Natural killer cell (primary cell): Measurements from ENCODE around the gene LINGO1. TPM values are rescaled to one million over a fixed set of nuclear protein-coding genes. Genes with fewer than 3 reads are reported as not detected.
A peak's percentile ranks its signal among the peaks of the same experiment; 100 is the strongest.

Experiments used
- ATAC-seq, 3 donors: fragments of 150-1000 bp in 2 of 3; fragments of 200-7000 bp in 1 of 3; cut with Tn5 transposase; 1 replicate in 1 of 3; 2 replicates in 2 of 3; pipeline ENCODE4 v1.10.0; 2021; ENCODE audit warnings: mild to moderate bottlenecking in 2 of 3, moderate library complexity in 2 of 3
- DNase-seq, 2 donors: peaks; one replicate each; pipeline versions ENCODE4 v3.0.0 to v3.0.0-alpha.2; 2013 to 2021; ENCODE audit warnings: mixed read lengths in 1 of 2
- H3K27ac ChIP-seq: one replicate; pipeline ENCODE4 v1.5.1; 2013; ENCODE audit warnings: mild to moderate bottlenecking, low read length
- H3K27me3 ChIP-seq: one replicate; pipeline ENCODE4 v1.6.1; 2013; ENCODE audit warnings: low read length; ENCODE audit not compliant: control insufficient read depth, insufficient read depth
- H3K36me3 ChIP-seq: one replicate; pipeline ENCODE4 v1.6.1; 2013; ENCODE audit warnings: low read length; ENCODE audit not compliant: control insufficient read depth, insufficient read depth
- H3K4me1 ChIP-seq: one replicate; pipeline ENCODE4 v1.6.1; 2013; ENCODE audit warnings: low read length; ENCODE audit not compliant: control insufficient read depth, insufficient read depth
- H3K4me3 ChIP-seq: one replicate; pipeline ENCODE4 v1.5.1; 2013; ENCODE audit warnings: low read length
- H3K9me3 ChIP-seq: one replicate; pipeline ENCODE4 v1.6.1; 2013; ENCODE audit warnings: low read length; ENCODE audit not compliant: control insufficient read depth, insufficient read depth
- H3K27ac Mint-ChIP-seq, 2 donors: one replicate each; pipeline ENCODE4 v1.8.0; 2022; ENCODE audit warnings: mild to moderate bottlenecking in 2 of 2, mixed read lengths in 2 of 2, moderate library complexity in 1 of 2
- H3K27me3 Mint-ChIP-seq, 2 donors: one replicate each; pipeline ENCODE4 v1.8.0; 2022; ENCODE audit warnings: low read depth in 2 of 2, mixed read lengths in 2 of 2
- H3K36me3 Mint-ChIP-seq: one replicate; pipeline ENCODE4 v1.8.0; 2022; ENCODE audit warnings: mixed read lengths
- H3K4me1 Mint-ChIP-seq, 2 donors: one replicate each; pipeline ENCODE4 v1.8.0; 2022; ENCODE audit warnings: mixed read lengths in 2 of 2
- H3K4me3 Mint-ChIP-seq: one replicate; pipeline ENCODE4 v1.8.0; 2022; ENCODE audit warnings: mild to moderate bottlenecking, moderate library complexity, mixed read lengths
- H3K9me3 Mint-ChIP-seq, 2 donors: one replicate each; pipeline ENCODE4 v1.8.0; 2022; ENCODE audit warnings: mixed read lengths in 2 of 2
- CTCF ChIP-seq: fragments of 200-600 bp; IDR thresholded peaks from one replicate; pipeline ENCODE4 v1.8.0; 2022; ENCODE audit warnings: antibody characterized with exemption
- WGBS: methylation state at CpG from one replicate; pipeline ENCODE4 v1.1.7; 2013; ENCODE audit warnings: missing lambda C conversion rate; ENCODE audit not compliant: insufficient coverage; 5-methylcytosine and 5-hydroxymethylcytosine counted together
- intact Hi-C: fragments of 100-400 bp; cut with micrococcal nuclease; formaldehyde crosslinking; loops from one replicate; pipeline ENCODE4 v1.14.2; 2022
- total RNA-seq, 4 donors: library from RNA; stranded (reverse); fragments of 120-200 nt in 1 of 4; gene quantifications; one replicate each; pipeline versions ENCODE4 v1.2.3 to v1.2.4, GENCODE V29; 2013 to 2022

The LINGO1 gene
- total RNA-seq, 3 donors from 2014 or later (not counting 1 experiment from before 2014, with no cell fraction given): not detected

GRCh38 chr15:77604973-77605372 lies 27.7 kb downstream of the LINGO1 start:
- Mint-ChIP-seq H3K27me3 (peaks cover 0 to 8% of the 10 kb centered on the region in 2 donors), H3K4me3 (peak overlapping the region; percentile 61), H3K4me1 (peaks cover 8 to 15% of the 10 kb centered on the region in 2 donors), H3K27ac (no peak overlapping the region), H3K36me3 (no peaks in the 10 kb centered on the region), H3K9me3 (no peaks in the 10 kb centered on the region)
- peaks cover 5% of the 10 kb centered on the region for H3K4me1 ChIP-seq
- 61% methylated on average over 2 of the region's 2 CpGs for WGBS
- no peaks in the 10 kb centered on the region for H3K36me3 ChIP-seq
- H3K27me3 ChIP-seq: no peaks in the 10 kb centered on the region
- no peak overlapping the region for H3K4me3 ChIP-seq
- DNase-seq: no peak
- H3K9me3 ChIP-seq: no peaks in the 10 kb centered on the region
- no peak overlapping the region for H3K27ac ChIP-seq
- intact Hi-C loops: no loop called here
- no peak for ATAC-seq
- no peak for TF ChIP-seq CTCF

GRCh38 chr15:77603611-77604336 lies 28.9 kb downstream of the LINGO1 start:
- H3K4me1 Mint-ChIP-seq: peaks cover 8 to 15% of the 10 kb centered on the region in 2 donors
- H3K4me1 ChIP-seq: peaks cover 5% of the 10 kb centered on the region
- H3K9me3 ChIP-seq: no peaks in the 10 kb centered on the region
- H3K36me3 Mint-ChIP-seq: no peaks in the 10 kb centered on the region
- no peak overlapping the region for H3K27ac ChIP-seq
- DNase-seq (no peak), ATAC-seq (no peak)
- H3K36me3 ChIP-seq: no peaks in the 10 kb centered on the region
- no peak overlapping the region for H3K27ac Mint-ChIP-seq
- no peak overlapping the region for H3K4me3 ChIP-seq
- H3K4me3 Mint-ChIP-seq: no peak overlapping the region
- intact Hi-C loops: no loop called here
- no peak for TF ChIP-seq CTCF
- no peaks in the 10 kb centered on the region for H3K9me3 Mint-ChIP-seq
- no peaks in the 10 kb centered on the region for H3K27me3 ChIP-seq
- 90% methylated on average over 14 of the region's 14 CpGs for WGBS
- H3K27me3 Mint-ChIP-seq: peaks cover 0 to 8% of the 10 kb centered on the region in 2 donors

GRCh38 chr15:77602800-77603199 lies 29.9 kb downstream of the LINGO1 start:
- WGBS: 91% methylated on average over 1 of the region's 1 CpG
- Mint-ChIP-seq H3K4me3 (peak overlapping the region; percentile 22), H3K36me3 (no peaks in the 10 kb centered on the region)

More at GRCh38 chr15:77602800-77603199, 29.9 kb downstream of the LINGO1 start:
- H3K27me3 ChIP-seq: no peaks in the 10 kb centered on the region
- H3K9me3 Mint-ChIP-seq: no peaks in the 10 kb centered on the region
- peaks cover 0 to 8% of the 10 kb centered on the region in 2 donors for H3K27me3 Mint-ChIP-seq
- H3K4me1 Mint-ChIP-seq: peaks cover 8 to 15% of the 10 kb centered on the region in 2 donors
- no peaks in the 10 kb centered on the region for H3K36me3 ChIP-seq
- no peak for TF ChIP-seq CTCF
- no peak overlapping the region for H3K27ac ChIP-seq
- intact Hi-C loops: no loop called here
- no peak for ATAC-seq
- no peak overlapping the region for H3K4me3 ChIP-seq
- H3K9me3 ChIP-seq: no peaks in the 10 kb centered on the region
- peaks cover 5% of the 10 kb centered on the region for H3K4me1 ChIP-seq
- DNase-seq: no peak
- H3K27ac Mint-ChIP-seq: no peak overlapping the region
